GM19372 (cell line): ENCODE results near the gene TBC1D13.

Experiments
- ATAC-seq: cut with Tn5 transposase; IDR thresholded peaks from one replicate; pipeline ENCODE4 v1.9.1; 2021; ENCODE audit warnings: mild to moderate bottlenecking, low read depth, moderate library complexity; ENCODE audit not compliant: unreplicated experiment

Gene TBC1D13

GRCh38 chr9:128819716-128820664, 32.9 kb downstream of the TBC1D13 start:
- ATAC-seq = no peak

- ATAC-seq = no peak
Observed at GRCh38 chr9:128820665-128821583, 33.9 kb downstream of the TBC1D13 start.

- ATAC-seq = no peak
Observed at GRCh38 chr9:128821584-128822406, 34.7 kb downstream of the TBC1D13 start.

GRCh38 chr9:128822407-128823042, 35.5 kb downstream of the TBC1D13 start:
- ATAC-seq = no peak

- no peak for ATAC-seq
Observed at GRCh38 chr9:128823362-128823902, 36.4 kb downstream of the TBC1D13 start.

GRCh38 chr9:128823903-128824406, 36.9 kb downstream of the TBC1D13 start:
- no peak for ATAC-seq

- ATAC-seq = no peak
Observed at GRCh38 chr9:128824911-128825310, 37.9 kb downstream of the TBC1D13 start.

GRCh38 chr9:128825923-128826700, 39.1 kb downstream of the TBC1D13 start:
- no peak for ATAC-seq

GRCh38 chr9:128828267-128828666, 41.2 kb downstream of the TBC1D13 start:
- no peak for ATAC-seq

- no peak for ATAC-seq
Observed at GRCh38 chr9:128828719-128829452, 41.8 kb downstream of the TBC1D13 start.

- ATAC-seq = peak; percentile 96
Observed at GRCh38 chr9:128829477-128830251, 42.6 kb downstream of the TBC1D13 start, which contains the start of gene SPOUT1. SPOUT1 (minus strand) TSS chr9:128829794; CDS start chr9:128829780, 14 bp downstream.

- no peak for ATAC-seq
Observed at GRCh38 chr9:128833696-128834095, 46.6 kb downstream of the TBC1D13 start.

- no peak for ATAC-seq
Observed at GRCh38 chr9:128835246-128836210, 48.5 kb downstream of the TBC1D13 start.

GRCh38 chr9:128836509-128837145, 49.6 kb downstream of the TBC1D13 start:
- no peak for ATAC-seq

- no peak for ATAC-seq
Observed at GRCh38 chr9:128838338-128838737, 51.3 kb downstream of the TBC1D13 start.
